ENCODE results near the gene TMEM132A. TPM values are rescaled to one million over a fixed set of nuclear protein-coding genes. Genes with fewer than 3 reads are reported as not detected.

Gene TMEM132A
- total and polyA plus RNA-seq, 9 of the 15 experiments (the other 6 are each of a cell fraction or from before 2014, with no cell fraction given): 0.04 to 1.1 (median 0.18) TPM; not detected in 4

DNA sequence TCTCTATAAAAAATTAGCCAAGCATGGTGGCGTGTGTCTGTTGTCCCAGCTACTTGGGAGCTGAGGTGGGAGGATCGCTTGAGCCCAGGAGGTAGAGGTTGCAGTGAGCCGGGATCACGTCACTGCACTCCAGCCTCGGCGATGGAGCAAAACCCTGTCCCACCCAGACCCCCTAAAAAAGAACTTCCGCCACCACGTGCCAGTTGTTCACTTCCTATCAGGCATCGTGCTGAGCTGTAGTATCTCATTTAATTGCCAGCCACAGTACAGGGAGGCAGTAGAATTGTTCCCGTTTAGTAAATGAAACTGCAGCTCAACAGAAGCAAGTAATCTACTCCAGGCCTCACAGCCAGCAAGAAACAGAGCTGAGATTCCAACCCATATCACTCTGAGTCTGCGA lies 3.0 kb upstream of the TMEM132A start (continued):
- TF ChIP-seq, protein P1, sequence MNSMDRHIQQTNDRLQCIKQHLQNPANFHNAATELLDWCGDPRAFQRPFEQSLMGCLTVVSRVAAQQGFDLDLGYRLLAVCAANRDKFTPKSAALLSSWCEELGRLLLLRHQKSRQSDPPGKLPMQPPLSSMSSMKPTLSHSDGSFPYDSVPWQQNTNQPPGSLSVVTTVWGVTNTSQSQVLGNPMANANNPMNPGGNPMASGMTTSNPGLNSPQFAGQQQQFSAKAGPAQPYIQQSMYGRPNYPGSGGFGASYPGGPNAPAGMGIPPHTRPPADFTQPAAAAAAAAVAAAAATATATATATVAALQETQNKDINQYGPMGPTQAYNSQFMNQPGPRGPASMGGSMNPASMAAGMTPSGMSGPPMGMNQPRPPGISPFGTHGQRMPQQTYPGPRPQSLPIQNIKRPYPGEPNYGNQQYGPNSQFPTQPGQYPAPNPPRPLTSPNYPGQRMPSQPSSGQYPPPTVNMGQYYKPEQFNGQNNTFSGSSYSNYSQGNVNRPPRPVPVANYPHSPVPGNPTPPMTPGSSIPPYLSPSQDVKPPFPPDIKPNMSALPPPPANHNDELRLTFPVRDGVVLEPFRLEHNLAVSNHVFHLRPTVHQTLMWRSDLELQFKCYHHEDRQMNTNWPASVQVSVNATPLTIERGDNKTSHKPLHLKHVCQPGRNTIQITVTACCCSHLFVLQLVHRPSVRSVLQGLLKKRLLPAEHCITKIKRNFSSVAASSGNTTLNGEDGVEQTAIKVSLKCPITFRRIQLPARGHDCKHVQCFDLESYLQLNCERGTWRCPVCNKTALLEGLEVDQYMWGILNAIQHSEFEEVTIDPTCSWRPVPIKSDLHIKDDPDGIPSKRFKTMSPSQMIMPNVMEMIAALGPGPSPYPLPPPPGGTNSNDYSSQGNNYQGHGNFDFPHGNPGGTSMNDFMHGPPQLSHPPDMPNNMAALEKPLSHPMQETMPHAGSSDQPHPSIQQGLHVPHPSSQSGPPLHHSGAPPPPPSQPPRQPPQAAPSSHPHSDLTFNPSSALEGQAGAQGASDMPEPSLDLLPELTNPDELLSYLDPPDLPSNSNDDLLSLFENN (IDR thresholded peaks at IDR 0.05; ENCODE audit: low read depth in 2 of 2, low read length in 2 of 2): no peak
- TF ChIP-seq ZNF584 (CRISPR knock-in tag; IDR thresholded peaks at IDR 0.05; ENCODE audit: low read depth): no peak
- TF ChIP-seq ARID1B (IDR thresholded peaks at IDR 0.05): no peak
- TF ChIP-seq FIP1L1 (IDR thresholded peaks at IDR 0.05; ENCODE audit: low read depth, low read length, poor library complexity, severe bottlenecking): no peak
- TF ChIP-seq, protein P2, sequence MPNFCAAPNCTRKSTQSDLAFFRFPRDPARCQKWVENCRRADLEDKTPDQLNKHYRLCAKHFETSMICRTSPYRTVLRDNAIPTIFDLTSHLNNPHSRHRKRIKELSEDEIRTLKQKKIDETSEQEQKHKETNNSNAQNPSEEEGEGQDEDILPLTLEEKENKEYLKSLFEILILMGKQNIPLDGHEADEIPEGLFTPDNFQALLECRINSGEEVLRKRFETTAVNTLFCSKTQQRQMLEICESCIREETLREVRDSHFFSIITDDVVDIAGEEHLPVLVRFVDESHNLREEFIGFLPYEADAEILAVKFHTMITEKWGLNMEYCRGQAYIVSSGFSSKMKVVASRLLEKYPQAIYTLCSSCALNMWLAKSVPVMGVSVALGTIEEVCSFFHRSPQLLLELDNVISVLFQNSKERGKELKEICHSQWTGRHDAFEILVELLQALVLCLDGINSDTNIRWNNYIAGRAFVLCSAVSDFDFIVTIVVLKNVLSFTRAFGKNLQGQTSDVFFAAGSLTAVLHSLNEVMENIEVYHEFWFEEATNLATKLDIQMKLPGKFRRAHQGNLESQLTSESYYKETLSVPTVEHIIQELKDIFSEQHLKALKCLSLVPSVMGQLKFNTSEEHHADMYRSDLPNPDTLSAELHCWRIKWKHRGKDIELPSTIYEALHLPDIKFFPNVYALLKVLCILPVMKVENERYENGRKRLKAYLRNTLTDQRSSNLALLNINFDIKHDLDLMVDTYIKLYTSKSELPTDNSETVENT (CRISPR knock-in tag; IDR thresholded peaks at IDR 0.05): no peak
- TF ChIP-seq HMG20B (CRISPR knock-in tag; IDR thresholded peaks at IDR 0.05): no peak
- TF ChIP-seq FOXP1 (CRISPR knock-in tag; IDR thresholded peaks at IDR 0.05): no peak
- TF ChIP-seq ZNF778 (CRISPR knock-in tag; IDR thresholded peaks at IDR 0.05): no peak
- no peak for TF ChIP-seq FOSL1 (tag; conservative IDR thresholded peaks at IDR 0.05)
- no peak for TF ChIP-seq NR2F6 (CRISPR knock-in tag; IDR thresholded peaks at IDR 0.05)
- TF ChIP-seq, protein P3, sequence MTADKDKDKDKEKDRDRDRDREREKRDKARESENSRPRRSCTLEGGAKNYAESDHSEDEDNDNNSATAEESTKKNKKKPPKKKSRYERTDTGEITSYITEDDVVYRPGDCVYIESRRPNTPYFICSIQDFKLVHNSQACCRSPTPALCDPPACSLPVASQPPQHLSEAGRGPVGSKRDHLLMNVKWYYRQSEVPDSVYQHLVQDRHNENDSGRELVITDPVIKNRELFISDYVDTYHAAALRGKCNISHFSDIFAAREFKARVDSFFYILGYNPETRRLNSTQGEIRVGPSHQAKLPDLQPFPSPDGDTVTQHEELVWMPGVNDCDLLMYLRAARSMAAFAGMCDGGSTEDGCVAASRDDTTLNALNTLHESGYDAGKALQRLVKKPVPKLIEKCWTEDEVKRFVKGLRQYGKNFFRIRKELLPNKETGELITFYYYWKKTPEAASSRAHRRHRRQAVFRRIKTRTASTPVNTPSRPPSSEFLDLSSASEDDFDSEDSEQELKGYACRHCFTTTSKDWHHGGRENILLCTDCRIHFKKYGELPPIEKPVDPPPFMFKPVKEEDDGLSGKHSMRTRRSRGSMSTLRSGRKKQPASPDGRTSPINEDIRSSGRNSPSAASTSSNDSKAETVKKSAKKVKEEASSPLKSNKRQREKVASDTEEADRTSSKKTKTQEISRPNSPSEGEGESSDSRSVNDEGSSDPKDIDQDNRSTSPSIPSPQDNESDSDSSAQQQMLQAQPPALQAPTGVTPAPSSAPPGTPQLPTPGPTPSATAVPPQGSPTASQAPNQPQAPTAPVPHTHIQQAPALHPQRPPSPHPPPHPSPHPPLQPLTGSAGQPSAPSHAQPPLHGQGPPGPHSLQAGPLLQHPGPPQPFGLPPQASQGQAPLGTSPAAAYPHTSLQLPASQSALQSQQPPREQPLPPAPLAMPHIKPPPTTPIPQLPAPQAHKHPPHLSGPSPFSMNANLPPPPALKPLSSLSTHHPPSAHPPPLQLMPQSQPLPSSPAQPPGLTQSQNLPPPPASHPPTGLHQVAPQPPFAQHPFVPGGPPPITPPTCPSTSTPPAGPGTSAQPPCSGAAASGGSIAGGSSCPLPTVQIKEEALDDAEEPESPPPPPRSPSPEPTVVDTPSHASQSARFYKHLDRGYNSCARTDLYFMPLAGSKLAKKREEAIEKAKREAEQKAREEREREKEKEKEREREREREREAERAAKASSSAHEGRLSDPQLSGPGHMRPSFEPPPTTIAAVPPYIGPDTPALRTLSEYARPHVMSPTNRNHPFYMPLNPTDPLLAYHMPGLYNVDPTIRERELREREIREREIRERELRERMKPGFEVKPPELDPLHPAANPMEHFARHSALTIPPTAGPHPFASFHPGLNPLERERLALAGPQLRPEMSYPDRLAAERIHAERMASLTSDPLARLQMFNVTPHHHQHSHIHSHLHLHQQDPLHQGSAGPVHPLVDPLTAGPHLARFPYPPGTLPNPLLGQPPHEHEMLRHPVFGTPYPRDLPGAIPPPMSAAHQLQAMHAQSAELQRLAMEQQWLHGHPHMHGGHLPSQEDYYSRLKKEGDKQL (CRISPR knock-in tag; IDR thresholded peaks at IDR 0.05; ENCODE audit: borderline replicate concordance): no peak
